Mesothelial cell of epicardium (in vitro differentiated cells): ENCODE measurements around the gene RCAN2. TPM values are rescaled to one million over a fixed set of nuclear protein-coding genes. Genes with fewer than 3 reads are reported as not detected.

Experiments used
- DNase-seq, 2 experiments: peaks; one replicate each; pipeline ENCODE4 v3.0.0; 2021; ENCODE audit warnings: low spot score in 2 of 2; ENCODE audit not compliant: unreplicated experiment in 2 of 2
- H3K27ac Mint-ChIP-seq: 2 replicates; pipeline ENCODE4 v1.8.0; 2021; ENCODE audit warnings: mixed read lengths
- H3K27me3 Mint-ChIP-seq: 2 replicates; pipeline ENCODE4 v1.8.0; 2021; ENCODE audit warnings: low read depth, mixed read lengths
- H3K36me3 Mint-ChIP-seq: 2 replicates; pipeline ENCODE4 v1.8.0; 2021; ENCODE audit warnings: mixed read lengths
- H3K4me1 Mint-ChIP-seq: 2 replicates; pipeline ENCODE4 v1.8.0; 2021; ENCODE audit warnings: mixed read lengths
- H3K4me3 Mint-ChIP-seq: 2 replicates; pipeline ENCODE4 v1.8.0; 2021; ENCODE audit warnings: mild to moderate bottlenecking, moderate library complexity, mixed read lengths
- H3K9me3 Mint-ChIP-seq: 2 replicates; pipeline ENCODE4 v1.8.0; 2021; ENCODE audit warnings: mixed read lengths
- CTCF ChIP-seq: fragments of 200-600 bp; sonication (generic); IDR thresholded peaks from one replicate; pipeline ENCODE4 v1.5.0; 2021; ENCODE audit warnings: antibody characterized with exemption; ENCODE audit not compliant: unreplicated experiment
- total RNA-seq: library from RNA; stranded (reverse); gene quantifications from 3 replicates; pipeline ENCODE4 v1.2.1, GENCODE V29; 2021

RCAN2 gene
- total RNA-seq, 1 donor from 2014 or later, result 4.0 TPM

DNA sequence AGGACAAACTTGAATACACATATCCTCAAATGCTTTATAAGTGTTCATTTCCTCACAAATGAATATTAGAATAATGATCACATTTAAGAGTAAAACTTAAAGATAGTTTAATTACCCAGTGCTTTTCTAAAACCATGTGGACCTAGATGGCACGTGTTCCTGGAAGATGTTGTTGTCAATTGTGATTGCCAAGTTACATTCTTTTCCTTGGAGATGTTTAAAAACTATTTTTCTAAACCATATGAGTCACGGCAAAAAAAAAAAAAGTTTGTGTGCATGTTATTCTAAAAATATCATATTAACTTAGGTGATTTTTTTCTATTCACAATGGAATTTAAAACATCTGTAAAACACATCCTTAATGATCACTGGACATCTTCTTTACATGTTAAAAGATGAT, 51.1 kb downstream of the RCAN2 start:
- TF ChIP-seq CTCF, result no peak
- Mint-ChIP-seq H3K27me3 (no peaks in the 10 kb centered on the region), H3K9me3 (peaks cover 3% of the 10 kb centered on the region), H3K36me3 (peaks cover under 1% of the 10 kb centered on the region), H3K4me1 (no peaks in the 10 kb centered on the region), H3K27ac (no peak overlapping the region), H3K4me3 (no peak overlapping the region)
- no peak for DNase-seq

DNA sequence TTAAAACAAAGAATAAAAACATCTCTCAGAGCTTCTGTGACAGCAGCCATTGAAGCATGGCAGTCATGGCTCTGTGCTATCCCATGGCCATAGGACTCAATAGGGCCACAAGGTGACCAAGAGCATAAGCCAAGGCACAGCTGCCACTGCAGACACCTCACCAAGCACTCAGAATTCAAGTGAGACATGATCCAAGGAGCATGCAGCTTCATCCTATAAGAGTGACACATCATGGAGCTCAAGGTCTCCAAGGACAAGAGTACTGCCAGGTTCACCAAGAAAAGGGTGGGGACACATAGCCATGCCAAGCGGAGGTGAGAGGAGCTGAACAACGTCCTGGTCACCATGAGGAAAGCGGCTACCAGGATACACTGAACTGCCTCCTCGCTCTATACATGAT, 53.0 kb downstream of the RCAN2 start:
- no peak for TF ChIP-seq CTCF
- Mint-ChIP-seq H3K4me3 (no peak overlapping the region), H3K36me3 (no peaks in the 10 kb centered on the region), H3K9me3 (peaks cover 2% of the 10 kb centered on the region), H3K27ac (no peak overlapping the region), H3K4me1 (no peaks in the 10 kb centered on the region), H3K27me3 (no peaks in the 10 kb centered on the region)
- DNase-seq, result no peak

DNA sequence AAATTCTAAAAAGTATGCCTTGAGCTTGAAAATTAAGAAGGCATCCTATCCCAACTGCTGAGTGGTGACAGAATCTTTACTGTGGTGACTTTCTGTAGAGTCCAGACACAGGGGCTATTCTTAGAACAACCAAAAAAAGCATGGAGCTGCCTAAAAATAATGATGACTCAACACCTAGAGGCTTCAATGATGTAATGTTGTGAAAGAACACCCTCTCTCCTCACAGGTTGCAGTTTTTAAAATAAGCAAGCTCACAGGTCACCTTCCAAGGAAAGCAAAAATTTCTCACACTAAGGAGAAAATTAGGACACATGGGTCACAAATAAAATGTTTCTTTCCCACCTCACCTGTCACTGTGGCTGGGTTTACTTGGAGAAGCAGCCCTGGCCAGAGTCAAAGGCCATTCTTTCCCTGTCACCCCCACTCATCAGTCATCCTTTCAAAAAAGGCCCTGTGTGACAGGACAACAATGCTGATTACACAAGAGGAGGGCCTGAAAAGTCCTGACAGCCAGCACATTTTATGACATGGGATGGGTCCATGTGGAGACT, 53.5 kb downstream of the RCAN2 start:
- H3K9me3 Mint-ChIP-seq, result peaks cover 5% of the 10 kb centered on the region
- no peaks in the 10 kb centered on the region for H3K36me3 Mint-ChIP-seq
- no peak for TF ChIP-seq CTCF
- H3K27ac Mint-ChIP-seq, result no peak overlapping the region
- no peak for DNase-seq
- H3K27me3 Mint-ChIP-seq, result no peaks in the 10 kb centered on the region
- no peak overlapping the region for H3K4me3 Mint-ChIP-seq
- H3K4me1 Mint-ChIP-seq, result no peaks in the 10 kb centered on the region

DNA sequence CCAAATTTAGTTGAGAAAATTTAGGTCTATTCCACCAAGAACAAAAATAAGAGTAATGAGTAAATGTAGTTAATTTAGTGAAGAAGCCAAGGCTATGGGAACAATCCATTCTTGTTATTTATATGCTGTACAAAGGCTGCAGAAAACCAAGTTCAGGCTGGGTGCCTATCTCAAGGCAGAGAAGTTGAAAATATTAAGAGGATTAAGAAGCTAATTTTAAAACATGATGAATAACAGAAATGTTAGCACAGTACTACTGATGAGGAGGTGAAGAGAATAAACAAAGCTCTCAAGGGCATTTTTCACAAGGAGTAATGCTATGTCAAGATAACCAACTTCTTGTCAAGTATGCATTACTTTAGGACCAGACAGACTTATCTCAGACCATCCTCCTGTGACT, 68.6 kb downstream of the RCAN2 start:
- H3K36me3 Mint-ChIP-seq, result no peaks in the 10 kb centered on the region
- no peak for TF ChIP-seq CTCF
- H3K27me3 Mint-ChIP-seq, result no peaks in the 10 kb centered on the region

GRCh38 chr6:46421939-46422338, 69.3 kb downstream of the RCAN2 start:
- no peak for DNase-seq
- Mint-ChIP-seq H3K4me1 (peaks cover 2% of the 10 kb centered on the region), H3K9me3 (no peaks in the 10 kb centered on the region), H3K4me3 (no peak overlapping the region), H3K36me3 (no peaks in the 10 kb centered on the region), H3K27ac (no peak overlapping the region), H3K27me3 (no peaks in the 10 kb centered on the region)
- no peak for TF ChIP-seq CTCF

More for the DNA sequence above, 68.6 kb downstream of the RCAN2 start:
- Mint-ChIP-seq H3K4me1 (peaks cover 2% of the 10 kb centered on the region), H3K4me3 (no peak overlapping the region), H3K9me3 (no peaks in the 10 kb centered on the region), H3K27ac (no peak overlapping the region)
- no peak for DNase-seq
